ENCODE data around the gene SMIM14.
"Not testable (repeated sequence)": the region's sequence is repeated elsewhere in the genome, so short reads cannot be mapped to it uniquely, and the experiment has no call there.

The SMIM14 gene

GRCh38 chr4:39525822-39526690 lies 112.6 kb downstream of the SMIM14 start:
- TF ChIP-seq CTCF (IDR thresholded peaks at IDR 0.05; ENCODE audit: low read depth, low read length, missing control alignments): no peak
- no peak for DNase-seq (ENCODE audit: low read depth)
- peak overlapping the region; percentile 95 for H3K4me3 ChIP-seq (ENCODE audit: low read depth, low read length)

- no peak overlapping the region for H3K4me3 ChIP-seq (ENCODE audit: low read depth, low read length)
- TF ChIP-seq CTCF (IDR thresholded peaks at IDR 0.05; ENCODE audit: low read depth, low read length, missing control alignments): no peak
- no peak for DNase-seq (ENCODE audit: low read depth)
These were observed 114.3 kb downstream of the SMIM14 start for GRCh38 chr4:39524161-39524957.

GRCh38 chr4:39522068-39522467 lies 116.6 kb downstream of the SMIM14 start:
- DNase-seq (ENCODE audit: low read depth): no peak
- H3K4me3 ChIP-seq (ENCODE audit: low read depth, low read length): no peak overlapping the region
- TF ChIP-seq CTCF (IDR thresholded peaks at IDR 0.05; ENCODE audit: low read depth, low read length, missing control alignments): no peak

- H3K4me3 ChIP-seq (ENCODE audit: low read depth, low read length): no peak overlapping the region
- DNase-seq (ENCODE audit: low read depth): no peak
- TF ChIP-seq CTCF (IDR thresholded peaks at IDR 0.05; ENCODE audit: low read depth, low read length, missing control alignments): no peak
These were observed 117.3 kb downstream of the SMIM14 start for GRCh38 chr4:39521253-39521919.

GRCh38 chr4:39518484-39518883 lies 120.2 kb downstream of the SMIM14 start:
- no peak overlapping the region for H3K4me3 ChIP-seq (ENCODE audit: low read depth, low read length)
- no peak for DNase-seq (ENCODE audit: low read depth)
- TF ChIP-seq CTCF (IDR thresholded peaks at IDR 0.05; ENCODE audit: low read depth, low read length, missing control alignments): no peak

- no peak for TF ChIP-seq CTCF (IDR thresholded peaks at IDR 0.05; ENCODE audit: low read depth, low read length, missing control alignments)
- DNase-seq (ENCODE audit: low read depth): no peak
- no peak overlapping the region for H3K4me3 ChIP-seq (ENCODE audit: low read depth, low read length)
These were observed 122.2 kb downstream of the SMIM14 start for GRCh38 chr4:39516407-39516966.

GRCh38 chr4:39515669-39516401 lies 122.8 kb downstream of the SMIM14 start:
- H3K4me3 ChIP-seq (ENCODE audit: low read depth, low read length); DNase-seq (ENCODE audit: low read depth): not testable (repeated sequence)

All from GM12864 (cell line).